MM.1S (cell line): ENCODE measurements around the gene AANAT.

ENCODE experiments used
- CTCF ChIP-seq: fragments of 300-600 bp; sonication (generic); IDR thresholded peaks from 2 replicates; pipeline ENCODE4 v1.5.1; 2016; ENCODE audit warnings: antibody characterized with exemption, low read length, mixed read lengths
- EZH2 ChIP-seq: fragments of 300-600 bp; sonication (generic); optimal IDR thresholded peaks from 2 replicates; pipeline ENCODE3; 2017; ENCODE audit warnings: low read depth, mild to moderate bottlenecking, antibody characterized with exemption, low read length, mixed read lengths

DNA sequence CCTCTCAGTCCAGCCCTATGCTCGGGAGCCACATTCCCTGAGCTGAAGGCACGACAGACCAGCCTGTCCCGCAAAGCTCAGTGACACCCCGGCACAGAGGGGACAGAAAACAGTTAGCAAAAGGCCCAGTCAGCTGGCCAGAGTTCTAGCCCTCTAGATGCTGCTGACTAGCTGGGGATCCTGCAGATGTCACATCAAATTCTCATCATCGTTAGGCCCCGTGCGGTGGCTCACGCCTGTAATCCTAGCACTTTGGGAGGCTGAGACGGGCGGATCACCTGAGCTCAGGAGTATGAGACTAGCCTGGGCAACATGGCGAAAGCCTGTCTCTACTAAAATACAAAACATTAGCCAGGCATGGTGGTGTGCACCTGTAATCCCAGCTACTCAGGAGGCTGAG lies 31.7 kb upstream of the AANAT start:
- TF ChIP-seq CTCF: no peak
- TF ChIP-seq EZH2: no peak
